Measurements from ENCODE around the gene KCNE1. TPM values are rescaled to one million over a fixed set of nuclear protein-coding genes. Genes with fewer than 3 reads are reported as not detected.
"Not testable (repeated sequence)": the region's sequence is repeated elsewhere in the genome, so short reads cannot be mapped to it uniquely, and the experiment has no call there.

The KCNE1 gene
- polyA plus RNA-seq, 3 donors = 0.33 to 3.4 (median 2.0) TPM

DNA sequence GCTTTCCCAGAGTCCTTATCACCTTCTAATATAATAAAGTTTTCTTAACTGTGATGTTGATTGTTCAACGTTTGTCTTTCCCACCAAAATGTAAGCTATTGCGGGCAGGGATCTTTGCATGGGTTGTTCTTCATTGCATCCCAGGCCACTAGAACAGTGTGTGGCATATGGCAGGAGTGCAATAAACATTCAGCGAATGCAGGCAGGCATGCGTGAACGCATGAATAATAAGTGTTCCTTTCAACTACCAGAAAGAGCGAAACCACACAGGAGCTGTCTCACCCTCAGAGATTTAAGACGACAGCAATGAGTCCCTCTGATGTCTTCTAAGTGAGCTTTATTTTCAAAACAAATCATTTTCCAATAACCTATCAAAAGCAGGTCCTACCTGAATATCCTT, 53.7 kb downstream of the KCNE1 start:
- not testable (repeated sequence) for H3K27ac ChIP-seq (ENCODE audit: low read depth, low read length)
- WGBS, 3 donors = no CpG with 5 or more reads among the region's 7 CpGs

DNA sequence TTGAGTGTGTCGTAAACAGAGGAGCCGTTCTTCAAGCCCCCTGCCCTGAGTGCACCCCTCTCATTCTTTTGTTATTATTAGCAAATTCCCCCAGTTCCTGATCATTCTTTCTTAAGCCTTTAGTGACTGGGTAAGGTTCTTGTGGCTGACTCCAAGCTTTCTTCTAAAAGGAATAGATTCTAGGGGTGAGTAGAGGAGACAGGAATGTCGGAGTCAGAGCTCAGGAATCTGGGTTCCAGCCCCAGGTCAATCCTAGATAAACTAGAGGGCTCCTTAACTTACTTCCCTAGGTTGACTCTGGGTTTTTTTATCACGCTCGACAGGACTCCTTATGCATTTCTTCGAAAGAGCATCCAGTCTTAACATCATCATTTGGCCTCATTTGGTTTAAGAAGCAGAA, 55.8 kb downstream of the KCNE1 start:
- not testable (repeated sequence) for H3K27ac ChIP-seq (ENCODE audit: low read depth, low read length)
- WGBS, 3 donors = no CpG with 5 or more reads among the region's 6 CpGs

DNA sequence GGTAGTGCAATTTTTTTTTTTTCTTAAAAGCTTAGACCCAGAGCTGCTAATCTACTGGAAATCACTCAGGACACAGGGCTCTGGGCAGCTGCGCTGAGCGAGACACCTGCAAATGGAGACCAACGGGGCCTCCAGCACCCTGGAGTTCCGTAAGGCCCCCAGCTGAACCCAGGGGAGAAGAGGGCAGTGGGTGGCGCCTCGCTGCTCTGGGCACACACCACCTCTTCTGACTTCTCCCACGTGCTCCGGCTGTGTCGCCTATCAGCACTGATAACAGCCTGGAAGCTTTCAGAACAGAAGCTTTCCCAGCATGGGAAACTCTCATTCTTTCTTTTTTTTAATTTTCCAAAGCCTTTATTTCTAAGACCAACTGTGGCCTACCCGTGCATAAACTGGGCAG, 56.4 kb downstream of the KCNE1 start:
- not testable (repeated sequence) for H3K27ac ChIP-seq (ENCODE audit: low read depth, low read length)
- no CpG with 5 or more reads among the region's 10 CpGs for WGBS, 3 donors

DNA sequence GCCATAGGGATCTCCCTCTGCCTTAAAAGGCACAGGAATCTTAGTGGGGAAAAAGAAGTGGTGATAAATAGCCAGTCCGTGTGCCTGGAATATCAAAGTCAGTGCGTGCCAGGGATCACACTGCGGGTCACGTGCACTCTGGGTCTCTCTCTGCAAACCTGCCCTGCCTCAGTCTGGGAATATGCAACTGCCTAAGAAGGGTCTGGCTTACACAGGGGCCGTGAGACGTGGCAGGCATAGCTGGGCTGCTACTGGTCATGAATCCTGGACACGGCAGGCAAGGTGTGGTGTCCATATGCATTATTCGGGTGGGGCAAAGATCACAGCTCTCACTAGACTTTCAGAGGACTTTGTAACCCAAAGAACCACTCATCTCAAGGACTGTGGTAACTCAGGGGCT, 65.0 kb downstream of the KCNE1 start:
- not testable (repeated sequence) for H3K27ac ChIP-seq (ENCODE audit: low read depth, low read length)
- no CpG with 5 or more reads among the region's 8 CpGs for WGBS, 3 donors

DNA sequence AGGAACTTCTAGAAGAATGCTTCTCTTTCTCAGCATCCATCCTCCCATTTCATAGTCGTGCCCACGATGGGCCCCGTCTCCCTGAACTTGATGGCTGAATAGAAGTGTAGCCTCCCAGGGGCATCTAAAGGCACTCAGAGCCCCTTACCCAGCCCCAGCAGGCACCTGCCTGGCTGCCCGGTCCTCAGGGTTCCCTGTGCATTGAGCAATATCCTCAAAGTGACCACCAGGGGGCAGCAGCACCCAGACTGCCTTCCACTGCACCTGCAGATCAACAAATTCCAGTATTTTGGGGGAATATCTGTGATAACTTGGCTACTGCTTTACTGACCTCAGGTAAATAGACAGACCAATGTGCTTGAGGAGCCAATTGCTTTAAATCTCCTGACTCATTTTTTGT, 68.5 kb downstream of the KCNE1 start:
- WGBS, 3 donors = no CpG with 5 or more reads among the region's 4 CpGs
- not testable (repeated sequence) for H3K27ac ChIP-seq (ENCODE audit: low read depth, low read length)

DNA sequence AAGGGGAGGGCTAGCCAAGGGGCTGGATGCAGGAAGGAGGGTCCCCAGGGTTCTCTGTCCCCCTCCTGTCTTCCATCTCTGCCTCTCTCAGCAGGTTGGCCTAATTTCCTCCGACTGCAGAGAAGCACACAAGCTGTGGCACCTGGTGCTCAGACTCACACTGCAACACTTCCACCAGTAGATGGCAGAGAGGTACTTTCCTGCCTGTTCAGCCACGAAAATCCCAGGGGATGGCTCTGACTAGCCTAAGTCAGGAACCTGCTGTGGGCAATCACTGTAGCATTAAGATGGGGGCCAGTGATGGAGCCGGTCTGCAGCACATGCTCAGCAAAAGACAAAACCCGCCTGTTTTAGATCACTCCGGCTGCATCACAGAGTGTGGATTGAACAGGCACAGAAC, 82.3 kb downstream of the KCNE1 start:
- no CpG with 5 or more reads among the region's 5 CpGs for WGBS, 3 donors
- not testable (repeated sequence) for H3K27ac ChIP-seq (ENCODE audit: low read depth, low read length)

DNA sequence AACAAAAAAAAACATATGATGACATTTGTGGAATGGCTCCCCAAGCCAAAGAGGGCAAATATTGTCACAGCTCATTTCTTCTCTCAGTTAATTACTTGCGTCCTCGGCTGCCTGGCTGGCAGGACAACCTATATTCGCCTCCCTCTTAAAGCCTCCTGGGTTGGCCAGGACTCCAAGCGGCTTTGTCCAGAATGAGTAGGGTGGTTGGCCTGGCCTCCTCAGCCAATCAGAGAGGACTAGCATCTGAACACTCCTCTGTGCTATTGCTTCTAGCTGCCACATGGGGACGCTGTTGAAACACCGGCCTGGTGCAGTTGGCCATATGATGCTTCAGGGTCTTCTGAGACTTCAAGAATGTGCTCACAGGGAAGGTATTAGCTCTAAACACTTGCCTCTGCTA, 83.6 kb downstream of the KCNE1 start:
- H3K27ac ChIP-seq (ENCODE audit: low read depth, low read length) = not testable (repeated sequence)
- no CpG with 5 or more reads among the region's 6 CpGs for WGBS, 3 donors

DNA sequence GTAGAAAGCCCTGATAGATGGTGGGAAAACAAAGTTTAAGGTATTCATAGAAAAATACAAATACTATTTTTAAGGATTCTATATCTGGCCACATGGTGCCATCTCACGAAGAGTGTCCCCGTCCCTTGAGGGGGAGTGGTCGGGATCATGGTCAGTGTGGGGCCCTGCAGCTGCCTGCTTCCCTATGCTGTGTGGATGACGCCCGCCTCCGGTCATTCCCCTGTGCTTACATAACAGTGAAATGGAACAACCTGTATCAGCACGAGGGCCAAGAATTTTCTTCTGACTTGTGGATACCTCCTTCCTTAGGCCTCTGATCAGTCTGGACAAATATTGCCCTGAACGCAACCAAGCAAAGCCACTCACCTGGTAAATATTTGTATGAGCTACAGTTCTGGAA, 84.7 kb downstream of the KCNE1 start:
- no CpG with 5 or more reads among the region's 8 CpGs for WGBS, 3 donors
- H3K27ac ChIP-seq (ENCODE audit: low read depth, low read length) = not testable (repeated sequence)

DNA sequence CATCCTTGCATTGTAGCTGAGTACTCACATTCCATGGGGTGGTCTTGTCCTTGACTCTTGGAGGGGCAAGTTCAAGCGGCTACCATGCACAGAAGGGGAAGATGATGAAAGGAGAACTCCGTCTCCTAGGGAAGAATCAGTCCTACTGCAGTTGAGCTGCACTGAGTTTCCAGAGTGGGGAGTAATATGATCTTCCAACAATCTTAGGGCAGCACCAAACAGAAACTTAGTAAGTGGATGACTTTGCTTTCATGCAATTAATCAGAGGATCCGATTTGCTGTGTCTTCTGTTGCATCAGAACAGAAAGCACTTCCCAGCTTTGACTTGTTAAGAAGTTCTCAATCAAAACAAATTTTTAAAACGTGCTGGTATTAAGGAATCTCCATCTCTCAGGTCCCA, 88.2 kb downstream of the KCNE1 start, which contains the start of gene SMIM34:
Gene SMIM34 (minus strand): TSS at position 147 of the 400 bp plus-strand sequence. CDS start 112 bp downstream, at position 35.
- no CpG with 5 or more reads among the region's 4 CpGs for WGBS, 3 donors
- H3K27ac ChIP-seq (ENCODE audit: low read depth, low read length) = not testable (repeated sequence)

DNA sequence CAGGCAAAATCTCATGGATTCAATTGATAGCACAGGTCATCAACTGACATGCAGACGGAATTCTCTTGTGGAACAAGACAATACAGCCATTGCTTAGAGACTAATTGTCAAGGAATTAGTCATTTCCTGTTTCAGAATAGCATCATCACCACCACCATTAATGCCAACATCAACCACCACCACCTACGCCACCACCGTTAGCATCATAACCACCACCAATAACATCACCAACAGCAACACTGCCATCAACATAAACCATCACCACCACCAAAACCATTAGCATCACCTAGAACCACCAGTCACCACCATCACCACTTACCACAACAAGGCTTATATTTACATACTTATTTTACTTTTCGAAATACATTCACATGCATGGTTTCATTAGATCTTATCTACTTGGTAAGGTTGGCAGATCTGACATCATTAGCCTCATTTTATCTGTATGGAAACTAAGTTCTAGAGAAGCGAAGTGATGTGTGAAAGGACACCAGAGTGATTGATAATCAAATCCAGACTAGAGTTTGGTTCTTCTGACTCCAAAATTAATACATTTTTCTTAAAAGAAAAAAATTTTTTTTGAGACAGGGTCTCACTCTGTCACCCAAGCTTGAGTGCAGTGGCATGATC, 94.4 kb downstream of the KCNE1 start:
- no CpG with 5 or more reads among the region's 5 CpGs for WGBS, 3 donors
- not testable (repeated sequence) for H3K27ac ChIP-seq (ENCODE audit: low read depth, low read length)

DNA sequence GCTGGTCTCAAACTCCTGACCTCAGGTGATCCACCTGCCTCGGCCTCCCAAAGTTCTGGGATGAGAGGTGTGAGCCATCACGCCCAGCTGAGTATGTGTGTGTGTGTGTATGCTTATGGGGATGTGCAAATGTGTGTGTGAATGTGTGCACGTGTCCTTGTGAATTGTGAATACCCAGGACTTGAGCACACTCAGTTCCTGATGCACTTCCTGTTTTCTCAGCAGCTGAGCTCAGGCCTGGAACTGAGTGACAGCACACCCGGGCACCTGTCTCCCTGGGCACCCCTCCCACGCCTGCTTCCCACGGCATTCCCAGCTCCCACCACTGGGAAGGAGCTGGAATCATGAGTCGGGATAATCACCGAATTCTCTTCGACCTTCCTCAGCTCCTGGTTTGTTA, 104.7 kb downstream of the KCNE1 start:
- whole genome bisulfite sequencing, 3 donors = no CpG with 5 or more reads among the region's 9 CpGs
- H3K27ac ChIP-seq (ENCODE audit: low read depth, low read length) = not testable (repeated sequence)

DNA sequence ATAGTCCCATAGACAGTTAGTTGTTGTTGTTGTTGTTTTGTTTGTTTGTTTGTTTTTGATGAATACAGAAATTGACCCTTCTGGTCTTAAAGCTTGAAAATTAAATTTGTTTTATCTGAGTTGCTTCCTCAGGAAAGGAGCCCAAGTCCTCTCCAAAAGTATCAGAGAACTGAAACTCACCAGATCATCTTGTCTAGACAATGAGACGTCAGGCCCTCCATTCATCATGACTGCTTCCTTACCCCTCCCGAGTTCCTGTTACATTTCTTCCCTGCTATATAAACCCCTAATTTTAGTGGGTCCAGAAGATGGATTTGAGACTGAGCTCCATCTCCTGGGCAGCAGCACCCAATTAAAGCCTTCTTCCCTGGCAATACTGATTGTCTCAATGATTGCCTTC, 105.3 kb downstream of the KCNE1 start:
- no CpG with 5 or more reads among the region's 2 CpGs for WGBS, 3 donors
- not testable (repeated sequence) for H3K27ac ChIP-seq (ENCODE audit: low read depth, low read length)

DNA sequence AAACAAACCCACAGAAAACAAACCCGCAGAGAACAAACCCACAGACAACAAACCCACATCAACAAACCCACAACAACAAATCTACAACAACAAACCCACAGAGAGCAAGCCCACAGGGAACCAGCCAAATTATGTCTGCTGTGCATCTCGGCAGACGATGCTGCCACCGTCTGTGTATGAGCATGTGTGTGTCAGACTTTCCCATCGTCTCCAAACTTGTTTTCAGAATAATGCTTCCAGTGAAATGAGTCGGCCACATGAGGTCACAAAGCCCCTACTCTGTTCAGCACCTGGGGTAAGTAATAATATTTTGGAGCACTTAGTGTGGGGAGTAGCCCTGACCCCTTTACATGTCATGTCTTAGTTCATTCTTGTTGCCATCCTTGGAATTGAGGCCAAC, 105.9 kb downstream of the KCNE1 start:
- WGBS, 3 donors = no CpG with 5 or more reads among the region's 6 CpGs
- H3K27ac ChIP-seq (ENCODE audit: low read depth, low read length) = not testable (repeated sequence)

DNA sequence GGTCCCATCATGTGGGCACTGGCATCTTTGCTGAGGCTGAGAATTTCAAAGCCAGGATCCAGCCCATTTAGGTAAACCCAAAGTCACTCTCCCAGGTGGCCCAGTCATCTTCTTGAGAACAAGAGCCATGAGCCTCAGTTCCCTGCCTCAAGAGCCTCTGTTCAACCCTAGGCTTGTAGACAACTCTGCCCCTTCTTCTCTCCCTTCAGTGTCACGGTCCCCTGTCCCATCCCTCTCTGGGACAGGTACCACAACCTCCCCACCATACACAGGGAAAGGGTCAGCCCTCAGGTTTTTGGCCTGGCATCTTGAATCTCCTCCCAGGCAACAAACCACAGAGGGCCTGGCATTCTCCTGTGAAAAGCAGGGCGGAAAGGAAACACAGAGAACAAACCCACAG, 106.3 kb downstream of the KCNE1 start:
- H3K27ac ChIP-seq (ENCODE audit: low read depth, low read length) = not testable (repeated sequence)
- WGBS, 3 donors = no CpG with 5 or more reads among the region's 2 CpGs

DNA sequence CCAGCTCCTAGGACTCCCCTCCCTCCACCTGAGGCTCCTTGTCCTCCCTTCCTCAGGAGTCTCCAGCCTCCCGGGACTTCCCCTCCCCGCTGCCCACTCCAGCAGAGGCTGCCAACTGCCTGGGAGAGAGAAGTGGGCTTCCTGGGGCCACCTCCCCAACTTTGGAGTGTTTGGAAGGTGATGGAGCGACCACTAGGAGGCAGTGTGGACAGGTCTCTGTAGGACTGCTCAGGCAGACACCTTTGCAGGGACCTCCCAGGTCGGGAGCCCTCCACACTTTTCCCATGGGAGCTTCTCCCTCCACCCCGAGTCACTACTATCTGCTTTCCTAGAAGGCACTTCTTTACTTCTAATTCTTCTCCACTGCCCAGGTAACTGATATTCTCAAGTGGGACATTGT, 107.3 kb downstream of the KCNE1 start:
- H3K27ac ChIP-seq (ENCODE audit: low read depth, low read length) = not testable (repeated sequence)
- no CpG with 5 or more reads among the region's 5 CpGs for WGBS, 3 donors

DNA sequence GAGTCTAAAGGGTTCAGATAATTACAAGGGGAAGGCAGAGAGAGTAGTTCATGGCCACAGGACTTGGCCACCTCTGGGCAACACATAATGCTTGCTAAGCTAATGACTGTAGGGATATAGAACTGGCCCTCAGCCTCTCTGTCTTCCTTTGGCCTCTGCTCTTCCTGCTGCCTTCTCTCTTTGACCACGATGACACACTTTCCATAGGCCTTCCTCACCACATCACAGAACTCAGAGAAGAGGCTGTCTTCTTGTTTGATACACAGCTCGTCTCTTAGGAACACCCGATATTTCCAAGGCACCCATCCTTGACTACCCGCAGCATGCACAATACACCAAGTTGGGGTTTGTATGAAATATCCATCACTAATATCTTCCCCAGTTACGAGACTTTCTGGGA, 111.5 kb downstream of the KCNE1 start:
- WGBS, 3 donors = no CpG with 5 or more reads among the region's 5 CpGs
- H3K27ac ChIP-seq (ENCODE audit: low read depth, low read length) = not testable (repeated sequence)

Other genes with a start within 250 kb of the KCNE1 start
- gene KCNE2, start 148.2 kb downstream of the KCNE1 start, polyA plus RNA-seq = 10 to 100 TPM in 1 of 3 donors, under 1 TPM in 1, not detected in 1; 0.56 to 30.9 TPM
- 1 to 10 TPM in 2 of 3 donors, not detected in 1; 2.2 to 3.4 TPM for gene SMIM11, start 136.7 kb downstream of the KCNE1 start, polyA plus RNA-seq
- under 1 TPM in 1 of 3 donors, not detected in 2; 0.07 TPM for gene SMIM34, start 88.3 kb downstream of the KCNE1 start, polyA plus RNA-seq
- gene RCAN1, start 102.9 kb upstream of the KCNE1 start, polyA plus RNA-seq = 10 to 100 TPM; 10.3 to 71.5 (median 59.2) TPM
- gene CLIC6, start 156.8 kb upstream of the KCNE1 start, polyA plus RNA-seq = 10 to 100 TPM in 1 of 3 donors, 1 to 10 TPM in 2; 1.8 to 11.3 (median 2.1) TPM

Measured in adipose tissue (tissue), 3 donors.